Activated naive CD4-positive, alpha-beta T cell treated with anti-CD3 and anti-CD28 coated beads, Interleukin-2, amount 50 U/mL, for 16 hours (primary cell): ENCODE results near the gene SLCO2A1.

Source experiments
- DNase-seq: peaks from one replicate; pipeline ENCODE4 v3.0.0-alpha.2; 2020

The SLCO2A1 gene

DNA sequence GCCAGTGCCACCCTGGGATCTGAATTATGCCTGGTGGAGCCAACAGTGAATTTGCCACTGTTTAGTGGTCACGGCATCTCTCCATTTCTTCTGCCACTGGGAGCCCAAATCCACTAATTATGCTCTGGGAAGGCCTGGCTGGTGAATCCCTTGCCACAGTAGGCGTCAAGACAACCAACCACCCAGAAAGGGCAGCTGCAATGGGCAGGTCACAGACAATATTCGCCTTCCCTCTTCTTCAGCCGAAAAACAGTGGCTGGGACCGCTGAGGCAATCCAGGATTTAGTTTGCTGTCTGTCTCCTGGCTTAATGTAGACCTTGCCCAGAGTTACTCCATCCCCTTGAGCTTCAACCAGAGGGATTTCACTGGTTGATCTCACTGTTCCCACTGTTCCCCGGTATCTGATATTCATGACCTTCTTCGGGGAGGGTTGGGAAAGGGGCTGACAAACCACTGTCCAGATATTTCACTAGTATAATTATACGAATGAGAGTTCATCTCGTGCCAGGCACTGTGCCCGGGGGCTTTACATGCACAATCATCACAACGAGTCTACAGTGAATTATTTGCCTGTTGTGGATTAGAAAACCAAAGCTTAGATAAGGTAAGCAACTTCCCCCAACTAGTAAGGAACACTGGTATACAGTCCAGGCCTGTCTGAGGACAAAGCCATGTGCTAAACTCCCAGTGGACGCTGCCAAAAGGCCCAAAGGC, 84.2 kb downstream of the SLCO2A1 start:
- DNase-seq = no peak

GRCh38 chr3:133944641-133945380, 84.9 kb downstream of the SLCO2A1 start:
- DNase-seq = no peak

DNA sequence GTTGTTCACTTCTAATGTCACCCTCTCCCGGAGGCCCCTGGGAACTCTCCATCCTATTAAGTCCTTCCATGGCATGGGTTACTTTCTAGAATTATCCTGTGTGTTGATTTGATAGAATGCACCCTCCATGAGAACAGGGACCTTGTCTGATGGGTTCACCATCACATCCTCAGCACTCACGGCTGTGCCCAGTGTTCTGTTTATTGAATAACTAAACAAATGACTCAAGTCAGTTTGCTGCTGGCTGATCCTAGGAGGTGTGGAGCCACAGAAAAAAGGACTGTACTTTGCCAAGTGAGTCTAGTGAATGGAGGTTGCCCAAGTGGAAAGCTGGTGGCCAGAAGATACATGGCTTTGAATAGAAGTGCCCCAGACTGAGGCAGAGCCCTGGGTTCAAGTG, 85.5 kb downstream of the SLCO2A1 start:
- DNase-seq = no peak

DNA sequence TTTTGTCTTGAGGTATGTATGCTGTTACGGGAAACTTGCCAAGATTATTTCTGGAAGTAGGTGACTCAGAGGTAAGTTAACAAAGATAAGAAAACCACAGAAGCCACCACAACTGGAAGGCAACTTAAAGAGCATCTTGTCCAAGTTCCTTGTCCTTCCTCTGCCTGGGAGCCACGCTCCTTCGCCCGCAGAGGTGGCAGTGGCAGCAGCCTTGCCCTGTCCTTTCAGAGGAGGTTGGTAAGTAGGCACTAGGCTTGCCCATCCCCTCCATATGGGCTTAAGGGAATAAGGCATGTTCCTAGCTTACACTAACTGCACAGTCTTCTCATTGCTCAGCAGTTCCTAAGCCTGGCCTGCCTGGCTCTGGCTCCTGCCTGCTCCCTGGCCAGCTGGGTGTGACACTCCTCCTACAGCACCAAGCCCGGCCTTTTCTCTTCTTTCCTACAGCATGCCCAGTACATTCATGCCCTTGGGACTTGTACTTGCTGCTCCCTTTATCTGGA, 86.0 kb downstream of the SLCO2A1 start:
- DNase-seq = no peak

DNA sequence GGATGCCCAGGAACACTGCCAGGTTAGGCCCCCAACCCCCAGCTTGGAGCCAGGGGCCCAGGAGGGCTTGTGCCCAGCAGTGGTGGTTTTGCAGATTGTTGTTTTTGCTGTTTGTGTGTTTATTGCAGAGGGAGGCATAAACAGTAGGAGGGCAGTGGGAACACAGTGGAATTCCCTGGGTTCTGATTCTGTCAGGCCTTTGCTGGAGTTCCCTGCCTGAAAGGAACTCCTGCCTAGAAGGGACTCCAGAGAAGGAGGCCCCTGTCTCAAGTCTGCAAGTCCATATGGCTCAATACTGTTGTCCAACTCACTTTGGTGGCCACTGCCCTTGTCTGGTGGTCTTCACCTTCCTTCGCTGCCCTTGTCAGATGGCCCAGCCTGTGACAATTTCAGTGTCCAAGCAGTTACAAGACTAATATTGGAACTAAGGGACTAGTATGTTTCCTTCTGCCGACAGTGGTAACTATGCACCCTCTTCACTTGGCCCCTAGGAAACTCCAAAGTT, 86.6 kb downstream of the SLCO2A1 start:
- no peak for DNase-seq

DNA sequence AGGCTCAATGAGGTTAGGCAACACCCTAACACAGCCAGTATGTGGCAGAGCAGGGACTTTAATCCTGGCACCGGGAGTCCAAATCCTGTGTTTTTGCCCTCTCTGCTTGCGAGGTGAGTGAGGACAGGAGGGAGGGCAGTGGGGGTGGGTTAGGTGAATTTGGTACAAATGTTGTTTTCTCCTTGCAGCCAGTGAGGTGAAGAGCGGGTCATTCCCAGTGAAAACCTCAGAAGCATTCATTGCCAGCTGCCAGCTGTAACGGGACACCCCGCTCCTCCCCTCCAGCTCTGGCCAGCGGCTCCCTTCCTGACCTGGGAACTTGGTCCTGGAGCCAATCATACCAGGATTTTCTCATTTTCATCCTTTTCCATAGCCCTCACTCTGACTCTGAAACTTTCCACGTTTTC, 88.3 kb downstream of the SLCO2A1 start:
- DNase-seq = no peak

DNA sequence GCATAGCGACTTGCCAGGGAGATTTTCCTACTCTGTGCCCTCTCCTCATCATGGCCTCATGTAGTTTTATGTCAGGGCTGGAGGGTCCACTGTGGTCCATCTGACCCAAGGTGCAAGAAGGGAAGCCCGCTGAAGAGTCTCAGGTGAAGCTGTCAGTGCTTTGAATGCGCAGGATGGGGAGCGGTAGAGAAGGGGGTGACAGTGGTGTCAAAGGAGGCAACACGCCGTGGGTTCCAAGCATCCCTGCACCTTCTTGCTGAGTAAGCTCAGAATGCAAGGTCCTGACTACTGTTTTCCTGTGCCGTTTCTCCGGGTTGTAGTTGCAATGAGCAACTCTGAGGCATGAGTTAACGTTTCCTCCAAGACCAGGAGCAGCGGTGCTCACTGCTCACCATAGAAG, 89.2 kb downstream of the SLCO2A1 start:
- DNase-seq = no peak

DNA sequence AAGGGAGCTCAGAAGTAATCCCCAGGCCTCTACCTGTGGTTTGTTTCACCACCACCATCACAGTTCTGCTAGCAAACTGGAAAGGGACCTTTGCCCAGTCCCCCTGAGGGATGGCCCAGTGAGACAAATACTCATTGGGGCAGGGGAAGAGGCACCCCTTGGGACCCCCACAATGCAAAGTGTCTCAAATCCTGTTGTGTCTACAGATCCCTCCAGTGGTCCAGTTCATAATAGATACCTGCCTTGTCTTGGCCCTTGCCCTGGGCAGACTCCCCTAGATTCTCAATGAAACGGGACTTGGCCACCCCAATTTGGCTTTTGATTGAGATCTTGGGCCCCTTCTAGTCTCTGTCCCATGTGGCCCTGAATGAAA, 90.3 kb downstream of the SLCO2A1 start:
- DNase-seq = no peak

DNA sequence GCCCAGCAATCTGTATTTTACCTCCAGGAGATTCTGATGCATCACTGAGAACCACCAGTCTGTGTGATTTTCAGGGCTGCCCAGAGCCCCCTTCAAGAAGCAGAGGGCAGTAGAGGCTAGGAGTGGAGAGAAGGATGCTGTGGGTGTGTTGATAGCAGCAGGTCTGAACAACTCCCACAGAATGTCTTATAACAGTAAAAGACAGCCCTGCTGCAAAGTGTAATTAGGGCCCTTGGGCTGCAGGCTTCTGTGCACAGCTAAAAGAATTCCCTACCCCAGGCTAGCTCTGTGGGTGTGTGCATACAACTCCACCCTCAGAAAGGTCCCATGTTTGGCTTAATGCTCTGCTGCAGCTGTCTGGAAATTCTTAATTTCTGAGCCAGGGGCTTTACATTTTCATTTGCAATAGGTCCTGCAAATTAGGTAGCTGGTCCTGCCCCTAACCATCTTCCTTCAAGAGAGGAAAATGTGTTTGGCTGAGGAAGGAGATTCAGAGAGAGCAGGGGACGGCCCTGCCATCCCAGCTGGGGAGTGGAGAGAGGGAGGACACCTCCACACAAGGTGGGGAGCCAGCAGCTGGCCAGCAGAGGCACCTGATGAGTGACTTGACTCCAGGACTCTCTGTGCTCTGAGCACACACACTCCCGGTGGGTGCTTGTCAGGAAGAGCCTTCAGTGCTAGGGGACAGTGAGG, 90.8 kb downstream of the SLCO2A1 start:
- no peak for DNase-seq

DNA sequence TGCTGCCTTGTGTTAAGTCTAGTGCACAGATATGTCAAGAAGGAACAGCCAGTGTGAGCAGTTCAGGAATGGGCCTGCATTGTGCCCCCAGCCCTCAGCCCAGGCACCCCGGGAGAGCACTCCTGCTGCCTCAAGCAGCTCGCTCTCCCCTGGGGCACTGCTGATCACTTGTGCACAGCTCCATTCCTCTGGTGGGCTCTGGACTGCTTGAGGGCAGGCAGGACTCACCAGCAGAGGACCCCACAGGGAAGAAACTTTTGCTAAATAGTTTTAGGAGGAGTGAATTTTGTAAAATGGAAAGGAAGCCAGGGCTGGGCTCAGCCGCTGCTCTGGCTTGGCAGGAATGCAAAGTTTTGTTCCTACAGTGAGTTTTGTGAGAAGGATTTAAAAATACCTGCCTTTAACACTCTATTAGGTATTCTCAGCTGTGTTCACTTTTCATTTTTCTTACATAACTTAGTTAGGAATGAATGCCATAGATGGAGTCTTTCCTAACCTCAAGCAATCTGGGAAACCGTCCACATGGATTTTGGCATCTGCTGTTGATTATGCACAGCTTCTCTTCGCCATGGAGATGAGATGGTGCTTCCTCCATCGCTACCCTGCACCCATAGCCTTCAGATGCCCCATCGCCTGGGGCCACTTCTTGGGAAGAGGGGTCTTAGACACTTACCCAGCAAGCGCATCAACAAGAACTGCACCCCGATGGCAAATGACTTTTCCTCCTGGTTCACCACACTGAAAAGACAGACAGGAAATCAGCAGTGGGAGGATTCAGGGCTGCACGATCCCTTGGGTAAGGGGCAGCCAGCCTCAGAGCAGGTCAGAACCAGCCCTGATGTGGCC, 91.7 kb downstream of the SLCO2A1 start:
- DNase-seq = no peak

DNA sequence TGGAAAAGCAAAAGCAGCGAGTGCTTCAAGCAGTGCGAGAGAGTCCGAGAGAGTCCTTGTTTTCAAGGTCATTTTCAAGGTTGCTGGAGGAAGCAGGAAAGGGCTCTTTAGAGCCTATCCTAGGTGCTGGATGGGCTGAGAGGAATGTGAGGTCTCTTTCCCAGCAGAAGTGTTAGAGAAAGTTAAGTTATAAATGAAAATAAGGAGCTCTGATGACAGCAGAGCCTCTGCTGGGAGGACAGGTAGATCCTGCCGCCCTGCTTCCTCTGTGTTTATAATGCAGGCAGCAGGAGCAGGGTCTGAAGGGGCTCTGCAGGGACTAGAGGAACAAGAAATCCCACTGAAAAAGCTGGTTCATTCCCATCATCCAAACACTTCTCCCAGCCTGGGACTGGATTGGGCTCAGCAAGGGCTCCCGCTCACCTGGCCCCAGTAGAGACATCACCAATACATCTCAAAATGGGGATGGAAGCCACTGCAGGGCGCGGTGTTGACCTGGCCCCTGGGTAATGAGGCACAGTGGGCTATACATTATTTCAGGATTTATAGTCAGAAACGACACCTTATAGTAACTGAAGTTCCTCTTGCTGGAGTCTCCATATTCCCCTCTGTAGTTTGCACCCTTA, 92.6 kb downstream of the SLCO2A1 start:
- no peak for DNase-seq

GRCh38 chr3:133935843-133936769, 93.6 kb downstream of the SLCO2A1 start:
- DNase-seq = no peak

- DNase-seq = no peak
These were observed 94.5 kb downstream of the SLCO2A1 start for GRCh38 chr3:133934996-133935842.

DNA sequence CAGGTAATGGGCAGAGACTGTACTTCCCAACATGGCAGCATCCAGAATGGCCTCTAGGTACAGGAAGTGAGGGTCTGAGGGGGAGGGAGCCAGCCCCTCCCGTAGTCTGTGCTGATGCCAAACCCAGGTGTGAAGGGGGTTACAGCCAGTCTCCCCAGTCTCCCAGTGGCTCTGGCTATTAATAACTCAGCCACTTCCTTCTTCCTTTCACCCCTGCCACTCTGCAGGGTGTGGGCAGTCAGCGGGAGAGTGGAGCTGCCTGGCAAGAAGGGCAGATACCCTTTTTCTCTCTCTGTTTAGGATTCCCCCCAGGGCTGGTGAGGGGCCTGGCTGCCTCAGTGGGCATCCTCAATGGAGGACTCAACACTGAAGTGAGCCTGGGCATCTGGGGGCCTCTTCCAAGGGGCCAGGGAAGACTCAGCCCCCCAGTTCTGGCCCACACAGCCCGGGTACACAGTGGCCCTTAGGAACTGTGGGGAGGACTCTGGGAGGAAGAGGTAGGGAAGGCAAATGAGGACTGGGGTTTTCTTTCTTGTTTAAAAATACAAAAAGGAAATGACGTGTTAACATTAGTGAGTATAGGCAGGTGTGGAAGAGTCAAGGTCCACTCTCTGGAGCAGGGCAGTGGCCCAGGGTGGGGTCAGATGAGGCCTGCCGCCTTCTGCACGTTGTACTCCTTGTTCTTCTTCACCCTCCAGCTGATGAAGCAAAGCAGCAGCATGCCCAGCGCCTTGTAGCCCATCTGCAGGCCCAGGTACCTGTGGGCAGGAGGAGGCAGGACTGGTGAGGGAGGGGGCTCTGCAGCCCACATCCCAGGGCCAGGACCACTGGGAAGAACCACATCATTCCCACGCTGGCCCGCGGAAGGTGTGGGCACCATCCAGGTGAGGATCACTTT, 95.4 kb downstream of the SLCO2A1 start:
- no peak for DNase-seq

DNA sequence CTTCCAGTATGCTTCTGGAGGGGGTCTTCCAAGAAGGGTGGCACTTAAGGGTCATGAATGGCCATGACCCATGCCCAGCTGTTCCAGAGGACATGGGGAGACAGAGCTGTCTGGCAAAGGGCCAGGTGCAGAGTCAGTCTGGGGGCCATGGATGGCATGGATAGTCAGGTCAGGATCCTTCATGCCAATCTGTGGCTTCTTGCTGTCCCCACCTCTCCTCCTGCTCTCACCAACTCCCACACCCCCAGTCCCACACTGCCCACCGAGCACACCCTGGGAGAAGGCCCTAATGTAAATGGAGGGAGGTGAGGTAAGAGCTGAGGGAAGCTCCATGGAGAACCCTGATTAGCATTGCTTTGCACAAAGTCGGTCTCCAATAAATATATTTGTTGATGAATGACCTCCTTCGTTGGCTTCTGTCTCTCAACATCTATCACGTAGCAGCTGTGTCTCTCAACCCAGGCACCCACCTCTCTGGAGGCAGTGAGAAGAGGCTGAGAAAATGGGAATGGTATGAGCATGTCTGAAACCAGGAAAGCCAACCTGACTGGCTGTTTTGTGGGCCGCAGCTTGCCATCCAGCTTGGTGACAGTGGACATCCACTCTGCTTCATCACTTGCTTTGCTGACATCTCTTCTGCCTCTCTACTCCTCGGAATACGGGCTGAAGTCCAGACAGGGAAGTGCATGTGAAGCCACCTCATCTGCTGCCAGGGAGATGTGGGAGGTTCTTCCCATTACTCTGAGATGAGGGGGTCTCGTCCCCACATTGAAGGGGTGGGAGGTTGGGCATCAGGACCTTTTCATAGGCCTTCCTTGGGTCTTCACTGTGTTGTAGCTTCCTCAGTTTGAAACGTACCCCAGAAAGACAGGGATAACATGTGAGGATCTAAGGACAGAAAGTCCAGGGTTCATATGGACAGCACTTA, 96.4 kb downstream of the SLCO2A1 start:
- no peak for DNase-seq

DNA sequence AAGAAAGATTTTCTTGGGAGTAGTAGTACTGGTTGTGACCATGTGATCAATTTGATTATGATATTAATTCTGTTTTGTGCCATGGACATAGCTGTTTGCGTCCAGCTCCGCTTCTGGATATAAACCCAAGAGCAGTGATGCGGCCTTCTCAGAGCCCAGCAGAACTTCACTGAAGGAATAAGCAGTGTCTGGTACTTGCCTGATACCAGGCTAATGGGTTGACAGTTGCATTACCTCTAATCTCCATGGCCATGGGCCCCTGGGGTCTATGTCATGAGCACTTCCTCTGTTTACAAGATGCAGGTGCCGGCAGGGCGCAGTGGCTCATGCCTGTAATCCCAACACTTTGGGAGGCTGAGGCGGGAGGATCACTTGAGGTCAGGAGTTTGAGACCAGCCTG, 97.7 kb downstream of the SLCO2A1 start:
- DNase-seq = no peak

DNA sequence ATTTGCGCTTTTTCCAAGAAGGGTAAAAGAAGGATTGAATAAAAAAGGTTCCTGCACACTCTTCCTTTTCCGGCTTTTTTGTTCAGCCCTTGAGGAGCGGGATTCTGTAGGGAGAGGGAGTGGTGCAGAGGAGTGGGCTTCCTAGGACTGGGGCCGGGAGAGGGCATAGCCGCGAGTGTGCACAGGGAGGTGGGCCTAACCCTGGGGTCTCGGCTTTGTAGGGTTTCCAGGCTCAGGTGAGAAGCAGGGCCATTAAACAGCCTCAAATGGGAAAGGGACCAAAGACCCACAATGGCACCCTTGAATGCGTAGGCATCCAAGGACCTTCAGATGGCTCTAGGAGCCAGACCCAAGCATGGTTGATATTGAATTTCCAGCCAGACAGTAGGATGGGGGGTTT, 98.6 kb downstream of the SLCO2A1 start:
- no peak for DNase-seq
